Tibial nerve (tissue), 3 donors: Measurements from ENCODE around the gene UQCC3.

Experiments
- CTCF ChIP-seq, 5 experiments: fragments of 200-600 bp in 3 of 5; fragments of 450-650 bp in 2 of 5; sonication (generic) in 3 of 5; IDR thresholded peaks; one replicate each; pipeline ENCODE4 v1.5.1; 2016 to 2019; ENCODE audit warnings: antibody characterized with exemption in 5 of 5, mild to moderate bottlenecking in 3 of 5, moderate library complexity in 2 of 5
- POLR2A ChIP-seq, 2 donors: fragments of 450-650 bp; IDR thresholded peaks; one replicate each; pipeline ENCODE4 v1.6.1; 2017; ENCODE audit warnings: antibody characterized with exemption in 2 of 2, mild to moderate bottlenecking in 2 of 2, moderate library complexity in 2 of 2

- no peak for TF ChIP-seq CTCF (IDR thresholded peaks at IDR 0.05)
- TF ChIP-seq POLR2A (IDR thresholded peaks at IDR 0.05): no peak
Measured at GRCh38 chr11:62648967-62649364, 22.5 kb upstream of the UQCC3 start.
